HepG2 (cell line): ENCODE results near the gene BBOF1. TPM values are rescaled to one million over a fixed set of nuclear protein-coding genes. Genes with fewer than 3 reads are reported as not detected.

ENCODE experiments used
- ASH2L ChIP-seq: fragments of 300-600, 200-600 bp; sonication (generic); IDR thresholded peaks from 2 replicates; pipeline ENCODE4 v1.7.0; 2017; ENCODE audit warnings: low read depth, mild to moderate bottlenecking, moderate library complexity, mixed read lengths, low read length; ENCODE audit not compliant: insufficient read length
- BRD4 ChIP-seq: sonication (generic); formaldehyde crosslinking; IDR thresholded peaks from 2 replicates; pipeline ENCODE4 v1.4.0; 2020; ENCODE audit warnings: missing genetic modification reagents
- PBX2 ChIP-seq: IDR thresholded peaks from 2 replicates; pipeline ENCODE4 v1.6.1; 2016; ENCODE audit warnings: control low read depth
- POLR2AphosphoS2 ChIP-seq: IDR thresholded peaks from 2 replicates; pipeline ENCODE4 v1.6.1; 2011; ENCODE audit warnings: low read depth, low read length, improper control_type of control experiment
- THAP7 ChIP-seq: sonication (generic); formaldehyde crosslinking; IDR thresholded peaks from 2 replicates; pipeline ENCODE4 v1.8.1; 2023; ENCODE audit warnings: mild to moderate bottlenecking, missing genetic modification reagents
- XBP1 ChIP-seq: sonication (generic); formaldehyde crosslinking; IDR thresholded peaks from 2 replicates; pipeline ENCODE4 v1.5.0; 2020; ENCODE audit warnings: missing genetic modification reagents
- ZBTB40 ChIP-seq, 2 experiments: fragments of 450-650 bp in 1 of 2; sonication (generic) in 1 of 2; formaldehyde crosslinking in 1 of 2; IDR thresholded peaks; 2 replicates each; pipeline versions ENCODE4 v1.6.1 to v1.8.0; 2016 to 2022; ENCODE audit warnings: antibody characterized with exemption in 1 of 2, mild to moderate bottlenecking in 1 of 2, missing genetic modification reagents in 1 of 2
- ZNF18 ChIP-seq: sonication (generic); formaldehyde crosslinking; IDR thresholded peaks from 2 replicates; pipeline ENCODE4 v1.8.0; 2022; ENCODE audit warnings: mild to moderate bottlenecking, missing genetic modification reagents; ENCODE audit not compliant: insufficient replicate concordance
- ZNF207 ChIP-seq: fragments of 450-650 bp; IDR thresholded peaks from 2 replicates; pipeline ENCODE4 v1.6.1; 2016; ENCODE audit warnings: antibody characterized with exemption, borderline replicate concordance
- ZNF333 ChIP-seq: sonication (generic); formaldehyde crosslinking; IDR thresholded peaks from 2 replicates; pipeline ENCODE4 v1.4.0; 2020; ENCODE audit warnings: mild to moderate bottlenecking, missing genetic modification reagents, borderline replicate concordance
- ZSCAN5A ChIP-seq: sonication (generic); formaldehyde crosslinking; IDR thresholded peaks from 2 replicates; pipeline ENCODE4 v1.8.0; 2022; ENCODE audit warnings: mild to moderate bottlenecking, missing genetic modification reagents, borderline replicate concordance
- polyA plus RNA-seq, 8 experiments: library from polyadenylated mRNA; depleted of rRNA in 3 of 8; stranded (reverse) in 7 of 8; unstranded in 1 of 8; fragments of >200 nt; fragmentation: Illumina TruSeq in 4 of 8; extraction: Trizol in 4 of 8; gene quantifications; 2 replicates each; pipeline versions ENCODE4 v1.2.1 to v1.2.3, GENCODE V29; 2011 to 2016; ENCODE audit warnings: low read depth in 4 of 8, missing spikeins in 1 of 8, mixed read lengths in 1 of 8; ENCODE audit not compliant: insufficient read depth in 1 of 8
- total RNA-seq, 5 experiments: library from RNA; depleted of rRNA; stranded (reverse); fragments of >200 nt; fragmentation: Illumina TruSeq; extraction: Trizol; gene quantifications; 2 replicates each; pipeline ENCODE4 v1.2.3, GENCODE V29; 2016; ENCODE audit warnings: low read depth in 1 of 5

BBOF1 gene
- total and polyA plus RNA-seq, 2 of the 13 experiments (the other 11 are each of a cell fraction or from before 2014, with no cell fraction given) = 1.6 to 2.3 TPM

GRCh38 chr14:73997108-73997943 lies 21.8 kb upstream of the BBOF1 start (continued):
- no peak for TF ChIP-seq PBX2 (CRISPR knock-in tag)
- no peak for TF ChIP-seq ZNF207
- peak; percentile 76 for TF ChIP-seq ZNF18 (CRISPR knock-in tag)
- TF ChIP-seq XBP1 (CRISPR knock-in tag) = no peak
- no peak for TF ChIP-seq ZSCAN5A (CRISPR knock-in tag)
- TF ChIP-seq ZNF333 (CRISPR knock-in tag) = no peak
- peak; percentile 15; the same call in 1 of the 2 replicates for TF ChIP-seq BRD4 (CRISPR knock-in tag)
- peak; percentile 90 for TF ChIP-seq ASH2L
- no peak for TF ChIP-seq THAP7 (CRISPR knock-in tag)
- TF ChIP-seq ZBTB40 (IDR thresholded peaks at IDR 0.05) = no peak
- TF ChIP-seq ZBTB40 (CRISPR knock-in tag; IDR thresholded peaks at IDR 0.05) = no peak
- no peak for TF ChIP-seq POLR2AphosphoS2
